ENCODE results near the gene DGKG. TPM values are rescaled to one million over a fixed set of nuclear protein-coding genes. Genes with fewer than 3 reads are reported as not detected.

DGKG gene
- total RNA-seq, 1 experiment from 2014 or later, result 0.04 TPM

- H3K4me2 ChIP-seq (ENCODE audit: low read depth, low read length, poor library complexity, severe bottlenecking), result peak overlapping the region; percentile 88
- no peaks in the 10 kb centered on the region for H3K27me3 ChIP-seq (ENCODE audit: low read length)
These were observed 256.5 kb downstream of the DGKG start for GRCh38 chr3:186105543-186105942.

GRCh38 chr3:186102687-186103086 lies 259.3 kb downstream of the DGKG start:
- peaks cover 9% of the 10 kb centered on the region; the same call in 1 of the 2 replicates for H4K20me1 ChIP-seq (ENCODE audit: insufficient read depth, low read depth, low read length)
- H2AFZ ChIP-seq (ENCODE audit: low read length), result no peak overlapping the region
- DNase-seq, result no peak
- no peaks in the 10 kb centered on the region for H3K27me3 ChIP-seq (ENCODE audit: low read length)
- peaks cover 42% of the 10 kb centered on the region for H3K4me1 ChIP-seq (ENCODE audit: low read length)
- H3K9ac ChIP-seq (ENCODE audit: low read length), result no peak overlapping the region
- H3K4me2 ChIP-seq (ENCODE audit: low read depth, low read length, poor library complexity, severe bottlenecking), result no peak overlapping the region
- no peaks in the 10 kb centered on the region for H3K9me3 ChIP-seq (ENCODE audit: low read length)
- H3K27ac ChIP-seq (ENCODE audit: low read length), result peak overlapping the region; percentile 90; the same call in 1 of the 2 replicates
- H3K4me3 ChIP-seq (ENCODE audit: low read length), result no peak overlapping the region
- H3K79me2 ChIP-seq (ENCODE audit: low read length), result peaks cover 24% of the 10 kb centered on the region
- H3K9me2 ChIP-seq (replicated peaks; ENCODE audit: insufficient read depth, low read length), result no peaks in the 10 kb centered on the region
- 0 out of 2 replicates have a peak, but pooled peaks cover 4% of the 10 kb centered on the region for H3K36me3 ChIP-seq (ENCODE audit: insufficient read depth, low read length)

More at GRCh38 chr3:186105543-186105942, 256.5 kb downstream of the DGKG start:
- DNase-seq, result peak; percentile 70
- 0 out of 2 replicates have a peak, but pooled peaks cover 4% of the 10 kb centered on the region for H3K36me3 ChIP-seq (ENCODE audit: insufficient read depth, low read length)
- peaks cover 52% of the 10 kb centered on the region for H3K4me1 ChIP-seq (ENCODE audit: low read length)
- H3K9ac ChIP-seq (ENCODE audit: low read length), result peak overlapping the region; percentile 47
- peaks cover 9% of the 10 kb centered on the region; the same call in 1 of the 2 replicates for H4K20me1 ChIP-seq (ENCODE audit: insufficient read depth, low read depth, low read length)
- H3K9me3 ChIP-seq (ENCODE audit: low read length), result no peaks in the 10 kb centered on the region
- no peaks in the 10 kb centered on the region for H3K9me2 ChIP-seq (replicated peaks; ENCODE audit: insufficient read depth, low read length)
- peaks cover 24% of the 10 kb centered on the region for H3K79me2 ChIP-seq (ENCODE audit: low read length)
- peak overlapping the region; percentile 90 for H3K27ac ChIP-seq (ENCODE audit: low read length)
- H3K4me3 ChIP-seq (ENCODE audit: low read length), result peak overlapping the region; percentile 31; the same call in 1 of the 2 replicates
- H2AFZ ChIP-seq (ENCODE audit: low read length), result no peak overlapping the region

- no peak overlapping the region for H2AFZ ChIP-seq (ENCODE audit: low read length)
- H3K79me2 ChIP-seq (ENCODE audit: low read length), result peaks cover 3% of the 10 kb centered on the region; the same call in 1 of the 2 replicates
- no peak for DNase-seq
- no peak overlapping the region for H3K9ac ChIP-seq (ENCODE audit: low read length)
- H3K4me1 ChIP-seq (ENCODE audit: low read length), result peaks cover 21% of the 10 kb centered on the region
- no peaks in the 10 kb centered on the region for H3K9me3 ChIP-seq (ENCODE audit: low read length)
- H4K20me1 ChIP-seq (ENCODE audit: insufficient read depth, low read depth, low read length), result no peaks in the 10 kb centered on the region
- H3K4me3 ChIP-seq (ENCODE audit: low read length), result no peak overlapping the region
- no peaks in the 10 kb centered on the region for H3K27me3 ChIP-seq (ENCODE audit: low read length)
- no peak overlapping the region for H3K4me2 ChIP-seq (ENCODE audit: low read depth, low read length, poor library complexity, severe bottlenecking)
- no peak overlapping the region for H3K27ac ChIP-seq (ENCODE audit: low read length)
- H3K36me3 ChIP-seq (ENCODE audit: insufficient read depth, low read length), result 0 out of 2 replicates have a peak, but pooled peaks cover 4% of the 10 kb centered on the region
- no peaks in the 10 kb centered on the region for H3K9me2 ChIP-seq (replicated peaks; ENCODE audit: insufficient read depth, low read length)
These were observed 261.6 kb downstream of the DGKG start for GRCh38 chr3:186100398-186100797.

- no peak overlapping the region for H3K9ac ChIP-seq (ENCODE audit: low read length)
- H3K4me2 ChIP-seq (ENCODE audit: low read depth, low read length, poor library complexity, severe bottlenecking), result no peak overlapping the region
- H3K27me3 ChIP-seq (ENCODE audit: low read length), result no peaks in the 10 kb centered on the region
- no peaks in the 10 kb centered on the region for H4K20me1 ChIP-seq (ENCODE audit: insufficient read depth, low read depth, low read length)
- H3K9me3 ChIP-seq (ENCODE audit: low read length), result no peaks in the 10 kb centered on the region
- H3K4me1 ChIP-seq (ENCODE audit: low read length), result peaks cover 12% of the 10 kb centered on the region
- no peaks in the 10 kb centered on the region for H3K9me2 ChIP-seq (replicated peaks; ENCODE audit: insufficient read depth, low read length)
- H3K27ac ChIP-seq (ENCODE audit: low read length), result no peak overlapping the region
- H3K36me3 ChIP-seq (ENCODE audit: insufficient read depth, low read length), result no peaks in the 10 kb centered on the region
- DNase-seq, result no peak
- H3K4me3 ChIP-seq (ENCODE audit: low read length), result no peak overlapping the region
- no peaks in the 10 kb centered on the region for H3K79me2 ChIP-seq (ENCODE audit: low read length)
- H2AFZ ChIP-seq (ENCODE audit: low read length), result no peak overlapping the region
These were observed 262.9 kb downstream of the DGKG start for GRCh38 chr3:186099178-186099577.

- Histone ChIP-seq H2AFZ (ENCODE audit: low read length) (no peak overlapping the region), H3K4me1 (ENCODE audit: low read length) (peaks cover 7% of the 10 kb centered on the region), H3K9me2 (replicated peaks; ENCODE audit: insufficient read depth, low read length) (no peaks in the 10 kb centered on the region), H3K4me2 (ENCODE audit: low read depth, low read length, poor library complexity, severe bottlenecking) (no peak overlapping the region), H3K27ac (ENCODE audit: low read length) (no peak overlapping the region), H4K20me1 (ENCODE audit: insufficient read depth, low read depth, low read length) (no peaks in the 10 kb centered on the region), H3K4me3 (ENCODE audit: low read length) (no peak overlapping the region), H3K79me2 (ENCODE audit: low read length) (no peaks in the 10 kb centered on the region), H3K9me3 (ENCODE audit: low read length) (no peaks in the 10 kb centered on the region), H3K27me3 (ENCODE audit: low read length) (no peaks in the 10 kb centered on the region), H3K36me3 (ENCODE audit: insufficient read depth, low read length) (no peaks in the 10 kb centered on the region), H3K9ac (ENCODE audit: low read length) (no peak overlapping the region)
- DNase-seq, result no peak
These were observed 263.3 kb downstream of the DGKG start for GRCh38 chr3:186098740-186099139.

- Histone ChIP-seq H3K27ac (ENCODE audit: low read length) (no peak overlapping the region), H3K9me2 (replicated peaks; ENCODE audit: insufficient read depth, low read length) (no peaks in the 10 kb centered on the region), H4K20me1 (ENCODE audit: insufficient read depth, low read depth, low read length) (no peaks in the 10 kb centered on the region), H2AFZ (ENCODE audit: low read length) (no peak overlapping the region), H3K79me2 (ENCODE audit: low read length) (no peaks in the 10 kb centered on the region), H3K27me3 (ENCODE audit: low read length) (no peaks in the 10 kb centered on the region), H3K9me3 (ENCODE audit: low read length) (no peaks in the 10 kb centered on the region), H3K36me3 (ENCODE audit: insufficient read depth, low read length) (no peaks in the 10 kb centered on the region), H3K4me2 (ENCODE audit: low read depth, low read length, poor library complexity, severe bottlenecking) (no peak overlapping the region), H3K4me1 (ENCODE audit: low read length) (no peaks in the 10 kb centered on the region), H3K4me3 (ENCODE audit: low read length) (no peak overlapping the region), H3K9ac (ENCODE audit: low read length) (no peak overlapping the region)
- no peak for DNase-seq
These were observed 264.2 kb downstream of the DGKG start for GRCh38 chr3:186097663-186098451.

GRCh38 chr3:186097317-186097662 lies 264.7 kb downstream of the DGKG start:
- Histone ChIP-seq H3K9ac (ENCODE audit: low read length) (no peak overlapping the region), H3K27me3 (ENCODE audit: low read length) (no peaks in the 10 kb centered on the region), H3K9me2 (replicated peaks; ENCODE audit: insufficient read depth, low read length) (no peaks in the 10 kb centered on the region), H2AFZ (ENCODE audit: low read length) (no peak overlapping the region), H3K9me3 (ENCODE audit: low read length) (no peaks in the 10 kb centered on the region), H3K79me2 (ENCODE audit: low read length) (no peaks in the 10 kb centered on the region), H3K4me1 (ENCODE audit: low read length) (no peaks in the 10 kb centered on the region), H3K27ac (ENCODE audit: low read length) (no peak overlapping the region), H3K36me3 (ENCODE audit: insufficient read depth, low read length) (no peaks in the 10 kb centered on the region), H3K4me2 (ENCODE audit: low read depth, low read length, poor library complexity, severe bottlenecking) (no peak overlapping the region), H4K20me1 (ENCODE audit: insufficient read depth, low read depth, low read length) (no peaks in the 10 kb centered on the region), H3K4me3 (ENCODE audit: low read length) (no peak overlapping the region)
- no peak for DNase-seq
